Skeletal muscle tissue (tissue), 4 donors: ENCODE measurements around the gene CFAP100. TPM values are rescaled to one million over a fixed set of nuclear protein-coding genes. Genes with fewer than 3 reads are reported as not detected.

Experiments
- H3K27ac ChIP-seq: one replicate; pipeline ENCODE4 v1.7.0; 2013; ENCODE audit warnings: mild to moderate bottlenecking, low read depth, low read length, inconsistent platforms
- H3K27me3 ChIP-seq, 3 donors: one replicate each; pipeline ENCODE4 v1.7.0; 2013; ENCODE audit warnings: low read length in 3 of 3; ENCODE audit not compliant: control insufficient read depth in 3 of 3, insufficient read depth in 3 of 3
- H3K36me3 ChIP-seq, 3 donors: one replicate each; pipeline ENCODE4 v1.7.0; 2013; ENCODE audit warnings: low read length in 3 of 3; ENCODE audit not compliant: control insufficient read depth in 3 of 3, insufficient read depth in 3 of 3
- H3K4me1 ChIP-seq, 3 donors: one replicate each; pipeline ENCODE4 v1.7.0; 2013; ENCODE audit warnings: low read length in 3 of 3, mild to moderate bottlenecking in 3 of 3; ENCODE audit not compliant: control insufficient read depth in 3 of 3, insufficient read depth in 3 of 3
- H3K4me3 ChIP-seq, 3 donors: one replicate each; pipeline ENCODE4 v1.7.0; 2013; ENCODE audit warnings: low read length in 3 of 3
- H3K9ac ChIP-seq, 3 donors: one replicate each; pipeline ENCODE4 v1.7.0; 2013; ENCODE audit warnings: low read length in 3 of 3, mild to moderate bottlenecking in 3 of 3, moderate library complexity in 2 of 3, low read depth in 1 of 3
- H3K9me3 ChIP-seq, 3 donors: one replicate each; pipeline ENCODE4 v1.7.0; 2013; ENCODE audit warnings: low read length in 3 of 3; ENCODE audit not compliant: control insufficient read depth in 3 of 3
- total RNA-seq: library from RNA; depleted of rRNA; stranded (reverse); fragments of >200 nt; gene quantifications from one replicate; pipeline ENCODE4 v1.2.3, GENCODE V29; 2014
- donor health status: Osteomylitis.

Gene CFAP100
- total RNA-seq, 1 donor from 2014 or later, result not detected

GRCh38 chr3:126373682-126374601, 20.8 kb upstream of the CFAP100 start:
- Histone ChIP-seq H3K4me1 (peaks cover 39 to 59% (median 45%) of the 10 kb centered on the region in 3 donors), H3K4me3 (no peak overlapping the region), H3K27me3 (no peaks in the 10 kb centered on the region), H3K9me3 (no peaks in the 10 kb centered on the region), H3K36me3 (no peaks in the 10 kb centered on the region), H3K9ac (peak overlapping the region; percentile 0 to 62 (median 6)), H3K27ac (peak overlapping the region; percentile 45)

- Histone ChIP-seq H3K9me3 (no peaks in the 10 kb centered on the region), H3K9ac (no peak overlapping the region), H3K27ac (no peak overlapping the region), H3K27me3 (peaks cover 0 to 3% (median 0%) of the 10 kb centered on the region in 3 donors), H3K36me3 (no peaks in the 10 kb centered on the region), H3K4me3 (no peak overlapping the region), H3K4me1 (peaks cover 29 to 43% (median 29%) of the 10 kb centered on the region in 3 donors)
These were observed 18.8 kb upstream of the CFAP100 start for GRCh38 chr3:126375835-126376331.

GRCh38 chr3:126376444-126376843, 18.3 kb upstream of the CFAP100 start:
- no peak overlapping the region for H3K27ac ChIP-seq
- H3K4me1 ChIP-seq, result peaks cover 27 to 42% (median 29%) of the 10 kb centered on the region in 3 donors
- no peaks in the 10 kb centered on the region for H3K9me3 ChIP-seq
- H3K36me3 ChIP-seq, result no peaks in the 10 kb centered on the region
- H3K27me3 ChIP-seq, result peaks cover 0 to 3% (median 0%) of the 10 kb centered on the region in 3 donors
- no peak overlapping the region for H3K9ac ChIP-seq
- no peak overlapping the region for H3K4me3 ChIP-seq

- Histone ChIP-seq H3K4me1 (peaks cover 27 to 37% (median 28%) of the 10 kb centered on the region in 3 donors), H3K4me3 (no peak overlapping the region), H3K36me3 (no peaks in the 10 kb centered on the region), H3K27ac (no peak overlapping the region), H3K9me3 (no peaks in the 10 kb centered on the region), H3K9ac (no peak overlapping the region), H3K27me3 (peaks cover 0 to 3% (median 0%) of the 10 kb centered on the region in 3 donors)
These were observed 17.5 kb upstream of the CFAP100 start for GRCh38 chr3:126377211-126377610.

GRCh38 chr3:126378341-126378751, 16.4 kb upstream of the CFAP100 start:
- Histone ChIP-seq H3K27ac (no peak overlapping the region), H3K4me3 (no peak overlapping the region), H3K9me3 (no peaks in the 10 kb centered on the region), H3K36me3 (no peaks in the 10 kb centered on the region), H3K27me3 (peaks cover 0 to 3% (median 0%) of the 10 kb centered on the region in 3 donors), H3K4me1 (peaks cover 16 to 25% (median 17%) of the 10 kb centered on the region in 3 donors), H3K9ac (no peak overlapping the region)

- Histone ChIP-seq H3K9ac (no peak overlapping the region), H3K4me3 (no peak overlapping the region), H3K27me3 (peaks cover 0 to 3% (median 0%) of the 10 kb centered on the region in 3 donors), H3K36me3 (no peaks in the 10 kb centered on the region), H3K27ac (no peak overlapping the region), H3K4me1 (peaks cover 0 to 7% (median 0%) of the 10 kb centered on the region in 3 donors), H3K9me3 (no peaks in the 10 kb centered on the region)
These were observed 14.5 kb upstream of the CFAP100 start for GRCh38 chr3:126380011-126380768.

GRCh38 chr3:126381966-126382365, 12.7 kb upstream of the CFAP100 start:
- Histone ChIP-seq H3K9me3 (no peaks in the 10 kb centered on the region), H3K4me3 (no peak overlapping the region)

GRCh38 chr3:126389112-126389793, 5.5 kb upstream of the CFAP100 start:
- Histone ChIP-seq H3K4me3 (peak overlapping the region; percentile 51 to 67 (median 66)), H3K36me3 (no peaks in the 10 kb centered on the region), H3K27ac (peak overlapping the region; percentile 93), H3K27me3 (peaks cover 8 to 10% (median 9%) of the 10 kb centered on the region in 3 donors), H3K4me1 (peaks cover 9 to 10% (median 9%) of the 10 kb centered on the region in 3 donors), H3K9ac (peak overlapping the region; percentile 77 to 90 (median 88)), H3K9me3 (no peaks in the 10 kb centered on the region)

More at GRCh38 chr3:126381966-126382365, 12.7 kb upstream of the CFAP100 start:
- H3K27ac ChIP-seq, result no peak overlapping the region
- H3K27me3 ChIP-seq, result peaks cover 0 to 3% (median 0%) of the 10 kb centered on the region in 3 donors
- H3K4me1 ChIP-seq, result no peaks in the 10 kb centered on the region
- no peak overlapping the region for H3K9ac ChIP-seq
- H3K36me3 ChIP-seq, result no peaks in the 10 kb centered on the region

GRCh38 chr3:126389794-126390146, 4.9 kb upstream of the CFAP100 start:
- peak overlapping the region in 2 of 3 donors; percentile 66 to 67 for H3K4me3 ChIP-seq
- H3K27ac ChIP-seq, result peak overlapping the region; percentile 93
- H3K36me3 ChIP-seq, result no peaks in the 10 kb centered on the region
- peaks cover 12 to 14% (median 13%) of the 10 kb centered on the region in 3 donors for H3K27me3 ChIP-seq
- peaks cover 10 to 12% (median 11%) of the 10 kb centered on the region in 3 donors for H3K4me1 ChIP-seq
- H3K9me3 ChIP-seq, result no peaks in the 10 kb centered on the region
- peak overlapping the region; percentile 77 to 90 (median 88) for H3K9ac ChIP-seq
